SH-SY5Y (cell line): ENCODE data around the gene TMC2.

Source experiments
- GATA2 ChIP-seq: IDR thresholded peaks from 2 replicates; pipeline ENCODE4 v1.6.1; 2011; ENCODE audit warnings: mild to moderate bottlenecking, low read depth, low read length
- GATA3 ChIP-seq: IDR thresholded peaks from 2 replicates; pipeline ENCODE4 v1.6.1; 2011; ENCODE audit warnings: low read depth, mild to moderate bottlenecking, low read length, moderate library complexity

DNA sequence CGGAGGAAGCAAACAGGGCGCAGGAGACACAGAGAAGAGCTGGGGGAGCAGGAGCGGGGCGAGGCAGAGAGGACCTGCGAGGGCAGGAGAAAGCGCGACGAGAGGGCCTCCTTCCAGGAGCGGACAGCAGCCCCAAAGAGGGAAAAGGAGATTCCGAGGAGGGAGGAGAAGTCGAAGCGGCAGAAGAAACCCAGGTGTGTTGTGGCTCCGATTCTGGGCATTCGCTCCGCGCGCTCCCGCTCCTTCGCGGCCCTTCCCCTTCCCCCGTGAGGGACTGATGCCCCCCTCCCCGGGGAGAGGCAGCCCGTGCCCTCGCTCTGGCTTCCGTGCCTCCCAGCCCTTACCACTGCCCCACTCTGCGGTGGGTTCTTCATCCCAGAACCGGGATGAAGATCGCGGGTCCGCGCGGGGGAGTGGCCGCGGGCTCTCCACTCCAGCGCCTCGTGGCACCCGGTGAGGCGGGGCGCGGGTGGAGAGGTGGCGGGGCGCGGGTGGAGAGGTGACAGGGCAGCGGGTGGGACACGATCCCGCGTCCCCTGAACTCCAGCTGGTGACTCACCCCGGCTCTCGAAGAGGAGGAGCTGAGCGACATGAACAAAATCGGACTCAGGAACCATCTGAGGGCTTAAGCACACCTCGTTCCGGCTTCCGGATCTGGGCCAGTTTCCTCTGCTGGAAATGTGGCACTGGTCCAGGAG is 22.4 kb downstream of the TMC2 start:
- no peak for TF ChIP-seq GATA2
- no peak for TF ChIP-seq GATA3
